GM12872 (cell line): ENCODE results near the gene SRP14.

Experiments used
- CTCF ChIP-seq: IDR thresholded peaks from 3 replicates; pipeline ENCODE4 v1.5.1; 2011; ENCODE audit warnings: low read depth, mild to moderate bottlenecking, low read length, moderate library complexity; ENCODE audit not compliant: insufficient read depth

The SRP14 gene

GRCh38 chr15:40070166-40070557 lies 31.2 kb upstream of the SRP14 start:
- no peak for TF ChIP-seq CTCF

GRCh38 chr15:40069178-40070165 lies 30.5 kb upstream of the SRP14 start:
- TF ChIP-seq CTCF, result no peak

- no peak for TF ChIP-seq CTCF
These were observed 29.1 kb upstream of the SRP14 start for GRCh38 chr15:40067921-40068624.

GRCh38 chr15:40066589-40066988 lies 27.6 kb upstream of the SRP14 start:
- TF ChIP-seq CTCF, result no peak

GRCh38 chr15:40065166-40065565 lies 26.2 kb upstream of the SRP14 start:
- no peak for TF ChIP-seq CTCF

- no peak for TF ChIP-seq CTCF
These were observed 25.4 kb upstream of the SRP14 start for GRCh38 chr15:40064231-40064894.

- TF ChIP-seq CTCF, result no peak
These were observed 24.6 kb upstream of the SRP14 start for GRCh38 chr15:40063563-40064011.
